Panc1 (cell line): ENCODE data around the gene NUP93.

Experiments
- TCF7L2 ChIP-seq: IDR thresholded peaks from 2 replicates; pipeline ENCODE4 v1.6.1; 2011; ENCODE audit warnings: mild to moderate bottlenecking, low read depth, low read length, inconsistent platforms
- TF ChIP-seq, protein P1 (sequence below): fragments of 450-650 bp; IDR thresholded peaks from 2 replicates; pipeline ENCODE4 v1.5.1; 2017; ENCODE audit warnings: mild to moderate bottlenecking

GRCh38 chr16:56763291-56763916 is 33.5 kb downstream of the NUP93 start:
- TF ChIP-seq, protein P1, sequence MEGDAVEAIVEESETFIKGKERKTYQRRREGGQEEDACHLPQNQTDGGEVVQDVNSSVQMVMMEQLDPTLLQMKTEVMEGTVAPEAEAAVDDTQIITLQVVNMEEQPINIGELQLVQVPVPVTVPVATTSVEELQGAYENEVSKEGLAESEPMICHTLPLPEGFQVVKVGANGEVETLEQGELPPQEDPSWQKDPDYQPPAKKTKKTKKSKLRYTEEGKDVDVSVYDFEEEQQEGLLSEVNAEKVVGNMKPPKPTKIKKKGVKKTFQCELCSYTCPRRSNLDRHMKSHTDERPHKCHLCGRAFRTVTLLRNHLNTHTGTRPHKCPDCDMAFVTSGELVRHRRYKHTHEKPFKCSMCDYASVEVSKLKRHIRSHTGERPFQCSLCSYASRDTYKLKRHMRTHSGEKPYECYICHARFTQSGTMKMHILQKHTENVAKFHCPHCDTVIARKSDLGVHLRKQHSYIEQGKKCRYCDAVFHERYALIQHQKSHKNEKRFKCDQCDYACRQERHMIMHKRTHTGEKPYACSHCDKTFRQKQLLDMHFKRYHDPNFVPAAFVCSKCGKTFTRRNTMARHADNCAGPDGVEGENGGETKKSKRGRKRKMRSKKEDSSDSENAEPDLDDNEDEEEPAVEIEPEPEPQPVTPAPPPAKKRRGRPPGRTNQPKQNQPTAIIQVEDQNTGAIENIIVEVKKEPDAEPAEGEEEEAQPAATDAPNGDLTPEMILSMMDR, result no peak
- TF ChIP-seq TCF7L2, result no peak
